ENCODE results near the gene MPPE1.
A peak's percentile ranks its signal among the peaks of the same experiment; 100 is the strongest.

Gene MPPE1

DNA sequence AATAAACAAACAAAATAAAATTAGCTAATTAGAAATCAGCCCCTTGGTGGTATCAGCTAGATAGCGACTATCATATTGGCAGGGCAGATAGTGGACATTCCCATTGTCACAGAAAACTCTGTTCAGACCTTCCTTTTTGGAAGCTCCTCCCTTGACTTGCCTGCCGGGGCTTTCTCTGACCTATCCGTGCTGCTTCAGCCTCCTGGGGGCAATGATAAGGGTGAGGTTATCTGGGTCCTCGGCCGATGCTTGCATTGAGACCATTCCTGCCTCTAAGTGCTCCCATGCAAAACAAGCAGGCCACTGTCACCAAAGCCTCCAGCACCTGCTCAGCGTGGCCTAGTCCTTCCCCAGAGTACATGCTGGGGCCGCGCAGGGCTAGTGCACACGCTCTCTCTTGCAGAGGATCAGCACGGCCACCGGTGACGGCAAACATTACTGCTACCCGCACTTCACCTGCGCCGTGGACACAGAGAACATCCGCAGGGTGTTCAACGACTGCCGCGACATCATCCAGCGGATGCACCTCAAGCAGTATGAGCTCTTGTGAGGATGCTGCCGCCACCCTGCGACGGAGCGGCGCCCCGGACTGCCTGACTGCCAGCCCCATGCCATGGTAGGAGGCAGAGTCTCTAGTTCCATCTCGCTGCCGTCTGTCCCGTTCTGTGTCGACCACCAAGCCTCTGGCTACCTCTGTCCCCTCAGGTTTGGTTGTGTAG, 27.4 kb downstream of the MPPE1 start:
- TF ChIP-seq, protein P1, sequence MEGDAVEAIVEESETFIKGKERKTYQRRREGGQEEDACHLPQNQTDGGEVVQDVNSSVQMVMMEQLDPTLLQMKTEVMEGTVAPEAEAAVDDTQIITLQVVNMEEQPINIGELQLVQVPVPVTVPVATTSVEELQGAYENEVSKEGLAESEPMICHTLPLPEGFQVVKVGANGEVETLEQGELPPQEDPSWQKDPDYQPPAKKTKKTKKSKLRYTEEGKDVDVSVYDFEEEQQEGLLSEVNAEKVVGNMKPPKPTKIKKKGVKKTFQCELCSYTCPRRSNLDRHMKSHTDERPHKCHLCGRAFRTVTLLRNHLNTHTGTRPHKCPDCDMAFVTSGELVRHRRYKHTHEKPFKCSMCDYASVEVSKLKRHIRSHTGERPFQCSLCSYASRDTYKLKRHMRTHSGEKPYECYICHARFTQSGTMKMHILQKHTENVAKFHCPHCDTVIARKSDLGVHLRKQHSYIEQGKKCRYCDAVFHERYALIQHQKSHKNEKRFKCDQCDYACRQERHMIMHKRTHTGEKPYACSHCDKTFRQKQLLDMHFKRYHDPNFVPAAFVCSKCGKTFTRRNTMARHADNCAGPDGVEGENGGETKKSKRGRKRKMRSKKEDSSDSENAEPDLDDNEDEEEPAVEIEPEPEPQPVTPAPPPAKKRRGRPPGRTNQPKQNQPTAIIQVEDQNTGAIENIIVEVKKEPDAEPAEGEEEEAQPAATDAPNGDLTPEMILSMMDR (IDR thresholded peaks at IDR 0.05; ENCODE audit: insufficient read depth, missing control alignments) = no peak
- DNase-seq (ENCODE audit: insufficient read length, low spot score) = no peak
- no peak for FAIRE-seq

DNA sequence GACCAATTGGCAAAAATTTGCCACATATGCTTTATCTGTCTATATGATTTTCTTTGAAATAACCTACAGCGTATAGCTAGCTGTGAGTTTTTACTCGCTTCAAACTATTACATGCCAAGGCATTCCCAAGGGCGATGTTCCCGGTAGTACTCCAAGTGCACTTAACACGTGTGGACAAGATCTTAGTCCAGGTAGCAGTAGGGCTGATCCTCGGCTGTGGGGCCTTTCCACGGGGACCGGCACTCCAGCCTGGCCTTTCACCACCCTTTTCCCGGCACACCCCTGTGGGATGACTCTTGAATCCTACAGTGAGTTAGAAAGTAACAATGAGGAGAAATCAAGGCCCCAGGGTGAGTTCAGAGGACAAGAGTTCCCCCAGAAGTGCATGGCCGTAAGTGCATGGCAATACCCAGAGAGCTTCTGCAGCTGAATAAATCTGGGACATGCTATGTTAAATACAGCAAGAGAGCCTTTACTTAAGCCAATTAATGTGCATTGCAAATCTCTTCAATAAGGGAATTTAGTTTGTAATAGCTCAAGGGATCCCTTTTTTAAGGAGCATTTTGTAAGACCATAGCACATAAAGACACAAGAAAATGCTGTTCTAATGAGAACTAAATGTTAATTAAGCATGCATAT, 30.5 kb downstream of the MPPE1 start:
- TF ChIP-seq, protein P1 (IDR thresholded peaks at IDR 0.05; ENCODE audit: insufficient read depth, missing control alignments) = no peak
- no peak for FAIRE-seq
- DNase-seq (ENCODE audit: insufficient read length, low spot score) = no peak

DNA sequence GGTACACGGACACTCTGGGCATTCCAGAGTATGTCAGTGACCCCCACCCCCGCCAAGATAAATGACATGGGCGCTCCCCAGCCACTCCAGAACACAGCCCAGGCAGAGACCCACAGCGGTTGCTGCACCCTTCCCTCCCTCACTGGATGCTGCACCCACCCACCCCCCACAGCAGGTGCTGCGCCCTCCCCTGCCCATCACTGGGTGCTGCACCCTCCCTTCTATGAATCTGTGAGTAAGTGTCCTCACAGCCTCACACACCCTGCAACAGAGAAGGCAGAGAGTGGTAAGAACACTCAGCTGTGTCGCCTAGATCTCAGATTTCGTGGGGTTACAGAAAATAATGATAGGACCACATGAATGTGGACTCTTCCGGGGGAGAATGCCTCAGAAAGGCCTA, 33.4 kb downstream of the MPPE1 start:
- FAIRE-seq (no peak), DNase-seq (ENCODE audit: insufficient read length, low spot score) (no peak)
- TF ChIP-seq, protein P1 (IDR thresholded peaks at IDR 0.05; ENCODE audit: insufficient read depth, missing control alignments) = no peak

DNA sequence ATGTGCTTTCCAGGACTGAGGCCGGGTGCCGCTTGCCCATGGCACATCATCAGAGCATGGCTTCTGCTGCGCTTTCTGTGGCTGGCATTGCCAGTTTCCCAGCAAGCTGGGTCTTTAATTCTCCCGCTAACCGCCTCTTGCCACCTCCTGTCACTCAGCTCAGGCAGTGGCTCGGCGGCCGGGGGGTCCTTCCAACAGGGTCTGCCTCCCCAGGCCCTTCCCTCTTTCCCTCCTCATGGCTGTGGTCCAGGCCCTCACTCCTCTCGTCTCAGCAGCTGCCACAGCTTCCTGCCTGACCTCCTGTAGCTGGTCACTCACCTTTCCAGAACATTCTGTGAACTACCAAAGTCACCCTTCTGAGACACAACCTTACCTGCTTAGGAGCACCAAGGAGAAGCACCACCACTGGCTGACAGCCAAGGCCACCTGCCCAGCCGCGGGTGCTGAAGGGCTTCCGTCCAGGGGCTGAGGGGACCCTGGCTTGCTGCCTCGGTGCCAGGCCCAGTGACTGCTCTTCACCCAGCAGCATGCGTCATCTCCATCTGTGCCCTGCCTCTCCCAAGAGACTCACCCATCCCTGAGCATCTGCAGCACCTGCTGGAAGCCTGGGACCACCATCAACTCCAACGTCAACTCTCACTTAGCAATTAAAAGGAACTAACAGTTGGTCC, 34.3 kb downstream of the MPPE1 start:
- FAIRE-seq = no peak
- TF ChIP-seq, protein P1 (IDR thresholded peaks at IDR 0.05; ENCODE audit: insufficient read depth, missing control alignments) = no peak
- no peak for DNase-seq (ENCODE audit: insufficient read length, low spot score)

DNA sequence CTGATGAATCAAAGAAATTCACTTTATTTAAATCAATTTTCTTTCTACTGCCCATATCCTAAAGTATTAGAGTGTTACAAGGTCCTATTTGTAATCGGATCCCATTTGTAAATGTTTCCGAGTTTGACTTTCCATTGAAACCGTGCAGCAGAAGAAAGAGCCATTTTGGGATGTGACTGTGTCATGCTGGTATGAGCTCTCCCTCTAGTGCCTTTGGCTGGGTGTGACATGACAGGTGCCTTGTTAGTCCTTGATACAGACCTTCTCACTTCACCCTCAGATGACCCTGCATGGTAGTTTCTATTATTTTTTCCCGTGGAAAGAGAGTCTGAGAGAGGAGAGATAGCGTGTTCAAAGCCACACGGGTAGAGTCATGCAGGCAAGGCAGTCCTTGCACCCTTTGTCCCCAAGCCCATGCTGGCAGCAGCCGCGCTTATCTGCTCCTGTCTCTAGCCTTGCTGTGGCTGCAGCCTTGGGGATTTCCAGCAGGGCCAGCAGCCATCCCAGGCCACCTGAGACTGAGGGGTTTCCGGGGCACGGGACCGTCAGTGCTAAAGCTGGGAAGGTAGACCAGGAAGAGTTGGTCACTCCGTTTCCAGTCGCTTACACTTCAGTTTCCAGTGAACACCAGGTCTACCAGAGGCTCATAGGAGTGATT, 35.5 kb downstream of the MPPE1 start:
- FAIRE-seq (no peak), DNase-seq (ENCODE audit: insufficient read length, low spot score) (no peak)
- TF ChIP-seq, protein P1 (IDR thresholded peaks at IDR 0.05; ENCODE audit: insufficient read depth, missing control alignments) = peak; percentile 37

DNA sequence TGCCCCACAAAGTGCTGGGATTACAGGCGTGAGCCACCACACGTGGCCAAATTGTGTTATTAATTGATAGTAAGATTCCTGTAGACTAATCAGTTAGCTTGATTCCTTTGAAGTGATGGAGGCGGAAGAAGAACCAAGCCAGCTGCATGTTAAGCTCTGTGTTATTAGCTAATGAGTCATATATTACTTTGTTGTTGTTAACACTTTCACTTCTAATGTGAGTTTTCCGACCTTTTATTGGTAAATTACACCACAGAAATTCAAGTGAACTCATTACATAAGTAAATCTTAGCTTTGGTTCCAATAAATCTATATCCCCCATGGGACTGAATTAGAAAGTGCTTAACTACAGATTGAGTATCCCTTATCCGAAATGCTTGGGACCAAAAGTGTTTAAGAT, 36.6 kb downstream of the MPPE1 start:
- TF ChIP-seq, protein P1 (IDR thresholded peaks at IDR 0.05; ENCODE audit: insufficient read depth, missing control alignments) = no peak
- DNase-seq (ENCODE audit: insufficient read length, low spot score) (no peak), FAIRE-seq (no peak)
